GM18517 (cell line): ENCODE measurements around the gene GALNS.
"Not testable (repeated sequence)": the region's sequence is repeated elsewhere in the genome, so short reads cannot be mapped to it uniquely, and the experiment has no call there.

ENCODE experiments used
- ATAC-seq: cut with Tn5 transposase; IDR thresholded peaks from one replicate; pipeline ENCODE4 v1.9.1; 2021; ENCODE audit warnings: mild to moderate bottlenecking, moderate library complexity; ENCODE audit not compliant: unreplicated experiment

GALNS gene

DNA sequence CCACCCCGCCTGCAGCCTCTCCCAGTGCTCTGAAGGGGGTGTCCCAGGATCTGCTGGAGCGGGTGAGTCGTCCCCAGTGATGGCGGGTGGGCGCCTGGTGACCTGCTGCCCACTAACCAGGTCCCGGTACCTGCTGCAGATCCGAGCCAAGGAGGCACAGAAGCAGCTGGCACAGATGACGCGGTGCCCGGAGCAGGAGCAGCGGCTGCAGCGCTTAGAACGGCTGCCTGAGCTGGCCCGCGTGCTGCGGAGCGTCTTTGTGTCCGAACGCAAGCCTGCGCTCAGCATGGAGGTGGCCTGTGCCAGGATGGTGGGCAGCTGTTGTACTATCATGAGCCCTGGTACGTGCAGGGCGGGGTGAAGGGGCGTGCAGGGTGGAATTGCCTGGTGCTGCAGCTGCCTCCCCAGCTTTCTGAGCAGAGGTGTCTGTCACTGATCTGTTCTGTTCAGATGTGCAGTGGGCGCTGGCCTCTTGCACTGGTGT lies 49.6 kb downstream of the GALNS start:
- ATAC-seq = no peak

GRCh38 chr16:88806491-88807111 lies 50.1 kb downstream of the GALNS start:
- no peak for ATAC-seq

DNA sequence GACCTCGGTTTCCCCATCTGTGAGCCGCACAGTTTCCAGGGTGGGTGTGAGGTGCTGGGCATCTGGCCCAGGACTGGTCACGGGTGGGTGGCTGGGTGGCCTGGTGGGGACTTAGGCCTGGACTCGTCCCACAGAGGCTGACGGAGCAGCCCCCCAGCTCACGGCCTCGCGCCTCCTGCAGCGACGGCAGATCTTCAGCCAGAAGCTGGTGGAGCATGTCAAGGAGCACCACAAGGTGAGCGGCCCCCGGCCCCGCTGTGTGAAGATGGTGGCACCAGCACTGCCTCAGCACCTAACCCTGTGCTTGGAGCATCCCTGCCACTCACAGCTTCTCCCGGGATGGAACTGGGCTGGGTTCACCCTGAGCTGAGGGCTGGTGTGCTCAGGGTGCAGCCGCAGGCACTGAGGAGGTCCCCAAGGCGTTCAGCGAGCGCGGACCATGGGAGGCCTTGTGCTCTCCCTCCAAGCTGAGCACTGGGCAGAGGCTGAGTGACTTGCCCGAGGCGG lies 50.8 kb downstream of the GALNS start:
- ATAC-seq = no peak

GRCh38 chr16:88805340-88805715 lies 51.4 kb downstream of the GALNS start:
- ATAC-seq = no peak

DNA sequence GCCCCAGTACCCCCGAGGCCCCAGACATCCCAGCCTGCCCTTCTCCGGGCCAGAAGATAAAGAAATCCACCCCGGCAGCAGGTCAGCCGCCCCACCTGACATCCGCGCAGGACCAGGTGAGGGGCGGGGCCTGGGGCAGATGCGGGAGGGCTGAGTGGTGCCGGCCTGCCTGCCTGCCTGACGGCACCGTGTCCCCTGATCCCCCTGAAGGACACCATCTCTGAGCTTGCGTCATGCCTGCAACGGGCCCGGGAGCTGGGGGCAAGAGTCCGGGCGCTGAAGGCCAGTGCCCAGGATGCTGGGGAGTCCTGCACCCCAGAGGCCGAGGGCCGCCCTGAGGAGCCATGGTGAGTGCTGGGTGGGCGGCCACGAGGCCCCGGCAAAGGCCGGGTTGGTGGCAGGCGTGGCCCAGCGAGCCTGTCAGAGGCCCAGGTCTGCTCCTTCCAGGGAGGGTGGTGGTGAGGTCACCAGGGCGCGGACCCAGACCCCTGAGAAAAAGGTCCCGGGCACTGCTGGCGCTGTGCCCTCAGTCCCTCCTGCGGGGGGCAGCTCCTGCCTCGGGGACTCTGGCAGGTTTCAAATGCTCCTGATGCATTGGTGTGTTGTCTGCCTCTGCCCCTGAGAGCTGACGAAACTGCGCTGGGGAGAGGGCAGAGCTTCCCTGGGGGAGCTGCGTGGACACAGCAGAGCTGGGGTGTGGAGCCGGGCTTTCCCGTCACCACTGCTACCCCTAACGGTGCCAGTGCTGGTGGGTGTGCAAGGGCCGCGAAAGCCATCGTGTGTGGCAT lies 52.0 kb downstream of the GALNS start:
- ATAC-seq = no peak

DNA sequence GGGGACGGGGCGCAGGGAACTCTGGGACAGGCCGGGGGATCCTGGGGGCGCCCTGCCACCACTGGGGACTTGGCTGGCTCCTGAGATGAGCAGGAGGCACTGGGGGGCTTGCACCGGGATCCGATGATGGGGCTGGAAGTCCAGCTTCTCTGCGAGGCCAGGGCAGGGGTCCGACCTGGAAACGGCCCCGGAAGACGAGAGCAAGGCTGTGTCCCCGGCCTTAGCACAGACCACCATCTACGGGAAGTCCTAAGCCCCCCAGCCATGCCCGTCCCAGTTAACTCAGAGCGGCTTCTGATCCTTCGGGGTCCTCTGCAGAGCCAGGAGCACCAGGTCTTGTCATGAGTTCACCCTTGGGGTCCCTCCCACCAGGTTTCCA lies 52.6 kb downstream of the GALNS start:
- no peak for ATAC-seq

- ATAC-seq = peak; percentile 44
Observed at GRCh38 chr16:88803264-88803987, 53.3 kb downstream of the GALNS start, which contains the start of gene CDT1. Gene CDT1, plus strand, starts transcription at chr16:88803789. Its CDS starts 43 bp downstream, at chr16:88803832.

DNA sequence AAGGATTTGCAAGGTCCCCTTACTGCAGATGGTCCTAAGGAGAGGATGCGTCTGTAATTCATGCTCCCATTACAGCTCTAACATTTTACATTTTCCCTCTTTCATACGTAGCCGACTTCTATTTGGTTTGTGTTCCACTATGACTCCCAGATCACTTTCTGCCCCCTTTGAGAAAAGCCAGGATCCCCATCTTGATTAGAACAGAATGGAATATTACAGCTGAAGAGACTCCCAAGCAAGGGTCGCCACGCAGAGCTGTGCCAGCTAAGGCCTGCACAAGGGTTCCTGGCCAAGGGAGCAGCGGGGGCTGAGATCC lies 56.5 kb downstream of the GALNS start:
- no peak for ATAC-seq

DNA sequence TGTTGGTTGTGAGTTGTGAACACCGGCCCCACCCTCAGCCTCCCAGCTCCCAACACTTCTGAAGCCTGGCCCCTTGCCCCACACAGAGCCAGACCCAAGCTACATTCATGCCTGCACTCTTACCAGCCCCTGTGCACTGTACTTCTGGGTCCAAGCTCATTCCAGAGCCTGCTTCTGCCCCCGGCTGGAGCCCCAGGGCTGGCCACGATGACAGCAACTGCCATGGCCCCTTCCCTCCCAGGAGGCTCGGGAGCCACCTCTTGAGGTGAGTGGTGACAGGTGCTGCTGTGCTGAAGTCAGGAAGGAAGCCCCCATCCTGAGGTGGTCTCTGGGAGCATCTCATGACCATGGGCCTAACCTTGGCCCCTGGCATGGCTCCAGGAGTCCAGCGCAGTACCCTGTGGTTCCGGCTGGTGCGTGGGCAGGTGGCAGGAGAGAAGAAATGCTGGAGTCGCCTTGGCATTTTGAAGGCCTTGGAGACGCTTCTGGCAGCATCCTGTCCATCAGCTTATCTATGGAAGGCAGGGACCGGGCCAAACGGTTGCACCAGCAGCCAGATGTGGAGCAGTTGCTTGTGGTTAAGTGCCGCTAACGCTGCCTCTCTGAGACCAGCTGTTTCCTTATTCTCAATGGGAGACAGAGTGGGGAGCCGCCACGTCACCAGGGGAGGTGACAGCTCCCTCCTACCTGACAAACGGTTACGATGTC lies 57.0 kb downstream of the GALNS start:
- ATAC-seq = no peak

- no peak for ATAC-seq
Observed at GRCh38 chr16:88798772-88799455, 57.8 kb downstream of the GALNS start.

DNA sequence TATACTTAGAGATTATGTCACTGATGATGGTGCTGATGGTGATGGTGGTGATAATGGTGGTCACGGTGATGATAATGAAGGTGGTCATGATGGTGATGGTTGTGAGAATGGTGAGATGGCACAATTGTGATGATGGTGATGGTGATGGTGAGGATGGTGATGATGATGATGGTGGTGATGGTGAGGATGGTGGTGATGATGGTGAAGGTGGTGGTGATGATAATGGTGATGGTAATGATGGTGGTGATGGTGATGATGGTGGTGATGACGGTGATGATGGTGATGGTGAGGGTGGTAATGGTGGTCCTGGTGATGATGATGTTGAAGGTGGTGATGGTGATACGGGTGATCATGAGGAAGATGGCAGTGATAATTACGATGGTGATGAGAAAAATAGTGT lies 58.7 kb downstream of the GALNS start:
- no peak for ATAC-seq

DNA sequence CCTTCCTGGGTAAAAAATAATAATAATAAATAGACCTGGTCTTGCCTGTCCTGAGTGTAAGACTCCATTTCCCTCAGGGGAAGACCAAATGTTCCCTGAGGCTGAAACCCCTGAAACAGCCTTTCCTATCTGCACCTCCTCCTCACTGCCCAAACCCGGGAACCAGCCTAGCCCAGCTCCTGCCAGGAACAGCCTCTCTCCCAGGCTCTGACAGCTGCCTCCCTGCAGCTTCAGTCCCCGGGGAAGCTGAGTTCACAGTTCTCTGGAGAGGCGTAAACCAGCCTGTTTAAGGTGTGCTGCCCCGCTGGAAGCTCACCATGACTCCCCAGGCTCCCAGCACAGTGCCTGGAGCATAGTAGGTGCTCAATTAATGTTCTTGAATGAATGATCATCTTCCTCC lies 60.5 kb downstream of the GALNS start:
- no peak for ATAC-seq

DNA sequence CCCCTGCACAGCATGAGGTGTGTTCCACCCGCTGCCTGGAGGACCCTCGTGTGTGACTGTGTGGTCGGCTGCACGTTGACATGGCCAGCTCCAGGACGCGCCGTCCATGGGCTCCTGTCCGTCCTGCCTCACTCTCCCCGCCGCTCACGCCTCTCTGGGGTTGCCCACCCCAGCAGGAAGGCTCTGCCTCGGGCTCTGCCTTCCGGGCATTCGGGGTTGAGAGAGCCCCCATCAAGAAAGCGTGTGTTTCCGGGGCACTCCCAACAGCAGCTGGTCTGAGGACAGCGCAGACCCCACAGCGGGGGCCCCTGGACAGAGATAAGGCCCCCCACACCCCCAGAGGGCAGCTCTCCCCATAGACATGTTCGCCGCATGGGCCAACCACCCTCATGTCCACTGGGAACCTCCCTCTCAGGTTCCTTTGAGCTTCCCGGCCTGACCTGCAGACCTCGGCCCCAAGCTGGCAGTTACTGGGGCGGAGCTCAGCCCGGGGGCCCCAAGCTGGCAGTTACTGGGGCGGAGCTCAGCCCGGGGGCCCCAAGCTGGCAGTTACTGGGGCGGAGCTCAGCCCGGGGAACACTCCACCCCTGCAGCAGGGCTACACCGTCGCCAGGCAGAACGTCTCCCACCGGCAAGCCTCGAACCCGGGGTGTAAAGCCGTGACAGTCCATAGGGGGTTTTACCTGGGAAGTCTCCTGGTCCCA lies 63.3 kb downstream of the GALNS start:
- ATAC-seq = no peak

GRCh38 chr16:88792668-88793250 lies 64.0 kb downstream of the GALNS start:
- no peak for ATAC-seq

- ATAC-seq = no peak
Observed at GRCh38 chr16:88792078-88792550, 64.6 kb downstream of the GALNS start.

DNA sequence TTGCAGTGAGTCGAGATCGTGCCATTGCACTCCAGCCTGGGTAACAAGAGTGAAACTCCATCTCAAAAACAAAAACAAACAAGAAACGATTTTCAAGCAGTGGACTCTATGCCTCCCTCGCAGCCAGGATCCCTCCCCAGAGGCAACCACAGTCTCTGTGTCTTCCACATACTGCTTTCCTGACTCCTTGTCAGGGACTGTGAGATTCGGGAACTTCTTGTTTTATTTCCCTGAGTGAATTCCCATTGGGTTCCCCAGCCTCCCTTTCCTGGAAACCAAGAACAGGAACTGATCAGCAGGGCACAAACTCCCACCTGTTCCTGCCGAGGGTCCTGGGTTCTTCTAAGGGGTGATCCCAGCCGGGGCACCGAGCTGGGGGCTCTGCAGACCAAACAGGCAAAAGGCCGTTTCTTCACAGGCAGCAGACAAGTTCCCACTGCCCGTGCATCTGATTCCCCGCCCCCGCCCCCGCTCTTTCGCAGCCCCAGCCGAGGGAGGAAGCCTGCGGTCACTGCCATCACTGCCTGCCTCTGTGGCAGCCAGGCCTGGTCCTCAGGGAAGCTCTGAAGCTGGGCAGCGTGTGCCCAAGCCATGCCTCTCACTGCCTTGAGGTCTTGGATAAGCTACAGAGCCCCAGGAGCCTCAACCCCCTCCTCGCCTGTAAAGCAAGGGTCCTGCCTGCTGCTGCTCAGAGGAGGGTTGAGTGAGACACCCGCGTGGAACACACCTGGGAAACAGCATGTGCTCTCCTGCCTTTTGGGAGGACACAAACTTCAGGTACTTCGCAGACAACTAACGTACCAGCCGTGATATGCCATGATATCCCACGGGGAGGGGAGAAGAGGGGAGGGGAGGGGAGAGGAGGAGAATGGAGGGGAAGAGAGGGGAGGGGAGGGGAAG lies 66.2 kb downstream of the GALNS start:
- no peak for ATAC-seq

GRCh38 chr16:88789594-88789993 lies 67.2 kb downstream of the GALNS start:
- no peak for ATAC-seq

DNA sequence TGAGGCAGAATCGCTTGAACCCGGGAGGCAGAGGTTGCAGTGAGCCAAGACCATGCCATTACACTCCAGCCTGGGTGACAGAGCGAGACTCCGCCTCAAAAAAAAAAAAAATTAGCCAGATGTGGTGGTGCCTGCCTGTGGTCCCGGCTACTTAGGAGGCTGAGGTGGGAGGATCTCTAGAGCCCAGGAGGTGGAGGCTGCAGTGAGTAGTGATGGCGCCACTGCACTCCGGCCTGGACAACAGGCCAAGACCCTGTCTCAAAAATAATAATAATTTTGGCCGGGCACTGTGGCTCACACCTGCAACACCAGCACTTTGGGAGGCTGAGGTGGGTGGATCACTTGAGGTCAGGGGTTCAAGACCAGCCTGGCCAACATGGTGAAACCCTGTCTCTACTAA lies 68.0 kb downstream of the GALNS start:
- ATAC-seq = not testable (repeated sequence)
